Mammary epithelial cell (primary cell): ENCODE data around the gene EXOC2.

ENCODE experiments used
- CTCF ChIP-seq, 2 donors: IDR thresholded peaks in 1 of 2; conservative IDR thresholded peaks in 1 of 2; 2 replicates each; pipeline ENCODE4 v1.5.1; 2011 to 2012; ENCODE audit warnings: inconsistent platforms in 2 of 2, low read length in 2 of 2, mild to moderate bottlenecking in 2 of 2, control low read depth in 1 of 2, low read depth in 1 of 2; ENCODE audit not compliant: insufficient read depth in 1 of 2; ENCODE audit errors: extremely low read depth in 1 of 2
- EZH2 ChIP-seq: IDR thresholded peaks from 2 replicates; pipeline ENCODE4 v1.6.1; 2012; ENCODE audit warnings: low read length, inconsistent platforms, borderline replicate concordance

GRCh38 chr6:741410-742339 is 48.7 kb upstream of the EXOC2 start:
- TF ChIP-seq CTCF (conservative IDR thresholded peaks at IDR 0.05 in 1 of 2, IDR thresholded peaks at IDR 0.05 in 1 of 2; ENCODE audit: extremely low read depth in 1 of 2, insufficient read depth in 1 of 2, low read depth in 1 of 2, low read length in 2 of 2) (no peak), EZH2 (no peak)
